Stimulated activated naive CD8-positive, alpha-beta T cell treated with anti-CD3 and anti-CD28 coated beads, Interleukin-15, Interleukin-2, amounts not matched to agents 100 ng/mL and 50 ng/mL, for 24 hours (primary cell): ENCODE measurements around the gene PTPRT.

Experiments
- H3K27ac Mint-ChIP-seq: one replicate; pipeline ENCODE4 v1.8.0; 2021; ENCODE audit warnings: mild to moderate bottlenecking, mixed read lengths
- H3K27me3 Mint-ChIP-seq: one replicate; pipeline ENCODE4 v1.8.0; 2021; ENCODE audit warnings: mixed read lengths
- H3K36me3 Mint-ChIP-seq: one replicate; pipeline ENCODE4 v1.8.0; 2021; ENCODE audit warnings: low read depth, mixed read lengths
- H3K4me1 Mint-ChIP-seq: one replicate; pipeline ENCODE4 v1.8.0; 2021; ENCODE audit warnings: low read depth, mixed read lengths
- H3K4me3 Mint-ChIP-seq: one replicate; pipeline ENCODE4 v1.8.0; 2021; ENCODE audit warnings: mild to moderate bottlenecking, mixed read lengths
- H3K9me3 Mint-ChIP-seq: one replicate; pipeline ENCODE4 v1.8.0; 2021; ENCODE audit warnings: mixed read lengths

The PTPRT gene

GRCh38 chr20:43189554-43190331 lies at the start of gene PTPRT:
PTPRT (minus strand) TSS chr20:43189906; CDS start chr20:43189733, 173 bp downstream.
- no peak within 1 kb of the TSS for H3K4me3 Mint-ChIP-seq
- H3K27ac Mint-ChIP-seq, result no peak within 1 kb of the TSS

GRCh38 chr20:43238833-43239232 lies 49.1 kb upstream of the PTPRT start:
- H3K4me3 Mint-ChIP-seq, result no peak overlapping the region
- H3K36me3 Mint-ChIP-seq, result no peaks in the 10 kb centered on the region
- H3K27ac Mint-ChIP-seq, result no peak overlapping the region
- no peaks in the 10 kb centered on the region for H3K4me1 Mint-ChIP-seq
- no peaks in the 10 kb centered on the region for H3K27me3 Mint-ChIP-seq
- peaks cover 12% of the 10 kb centered on the region for H3K9me3 Mint-ChIP-seq

More at GRCh38 chr20:43189554-43190331, at the start of gene PTPRT:
- Mint-ChIP-seq H3K9me3 (no peaks in the 10 kb centered on the region), H3K36me3 (no peaks in the 10 kb centered on the region), H3K27me3 (peaks cover 50% of the 10 kb centered on the region), H3K4me1 (peaks cover 5% of the 10 kb centered on the region)

- Mint-ChIP-seq H3K36me3 (no peaks in the 10 kb centered on the region), H3K4me3 (no peak overlapping the region), H3K27me3 (no peaks in the 10 kb centered on the region), H3K9me3 (peaks cover 12% of the 10 kb centered on the region), H3K27ac (no peak overlapping the region), H3K4me1 (no peaks in the 10 kb centered on the region)
Measured at GRCh38 chr20:43238266-43238665, 48.6 kb upstream of the PTPRT start.

GRCh38 chr20:43237651-43238168 lies 48.0 kb upstream of the PTPRT start:
- Mint-ChIP-seq H3K36me3 (no peaks in the 10 kb centered on the region), H3K27ac (no peak overlapping the region), H3K27me3 (no peaks in the 10 kb centered on the region), H3K4me3 (no peak overlapping the region), H3K4me1 (no peaks in the 10 kb centered on the region), H3K9me3 (peaks cover 12% of the 10 kb centered on the region)

DNA sequence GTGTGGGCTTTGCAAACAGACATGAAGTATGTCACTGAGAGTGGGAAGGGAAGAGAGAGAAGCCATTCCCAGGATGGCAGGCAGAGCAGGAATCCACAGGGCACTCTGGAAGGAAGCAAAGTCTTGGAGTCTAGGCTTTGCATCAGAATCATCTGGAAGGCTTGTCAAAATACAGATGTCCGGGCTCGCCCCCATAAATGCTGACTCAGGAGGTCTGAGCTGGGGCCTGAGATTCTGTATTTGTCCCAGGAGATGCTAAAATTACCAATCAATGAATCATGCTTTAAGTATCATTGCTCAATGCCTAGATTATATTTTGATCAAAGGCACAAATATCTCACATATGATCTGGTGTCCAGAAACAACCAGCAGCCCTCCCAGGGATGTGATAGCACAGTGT lies 46.3 kb upstream of the PTPRT start:
- Mint-ChIP-seq H3K4me1 (no peaks in the 10 kb centered on the region), H3K36me3 (no peaks in the 10 kb centered on the region), H3K9me3 (peaks cover 12% of the 10 kb centered on the region), H3K27me3 (no peaks in the 10 kb centered on the region), H3K4me3 (no peak overlapping the region), H3K27ac (no peak overlapping the region)

- Mint-ChIP-seq H3K4me1 (no peaks in the 10 kb centered on the region), H3K27me3 (no peaks in the 10 kb centered on the region), H3K9me3 (no peaks in the 10 kb centered on the region), H3K36me3 (no peaks in the 10 kb centered on the region), H3K27ac (no peak overlapping the region), H3K4me3 (no peak overlapping the region)
Measured at GRCh38 chr20:43231829-43232228, 42.1 kb upstream of the PTPRT start.

DNA sequence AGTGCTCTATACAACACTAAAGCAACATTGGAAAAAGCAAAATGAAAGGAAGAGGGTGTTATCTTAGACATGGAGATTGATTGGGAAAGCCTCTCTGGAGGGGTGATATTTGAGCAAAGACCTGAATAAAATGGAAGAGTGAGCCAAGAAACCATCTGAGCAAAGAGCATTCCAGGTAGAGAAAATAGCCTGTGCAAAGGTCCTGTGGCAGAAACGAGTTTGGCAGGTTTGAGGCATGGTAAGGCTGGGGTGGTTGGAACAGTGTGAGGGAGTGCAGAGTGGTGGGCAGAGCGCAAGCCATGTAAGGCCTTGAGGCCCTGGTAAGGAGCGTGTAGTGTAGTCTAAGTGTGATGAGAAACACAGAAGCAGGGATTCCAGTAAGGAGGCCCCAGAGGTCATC lies 40.0 kb upstream of the PTPRT start:
- H3K27ac Mint-ChIP-seq, result no peak overlapping the region
- no peaks in the 10 kb centered on the region for H3K27me3 Mint-ChIP-seq
- H3K4me3 Mint-ChIP-seq, result no peak overlapping the region
- no peaks in the 10 kb centered on the region for H3K9me3 Mint-ChIP-seq
- H3K36me3 Mint-ChIP-seq, result no peaks in the 10 kb centered on the region
- no peaks in the 10 kb centered on the region for H3K4me1 Mint-ChIP-seq

DNA sequence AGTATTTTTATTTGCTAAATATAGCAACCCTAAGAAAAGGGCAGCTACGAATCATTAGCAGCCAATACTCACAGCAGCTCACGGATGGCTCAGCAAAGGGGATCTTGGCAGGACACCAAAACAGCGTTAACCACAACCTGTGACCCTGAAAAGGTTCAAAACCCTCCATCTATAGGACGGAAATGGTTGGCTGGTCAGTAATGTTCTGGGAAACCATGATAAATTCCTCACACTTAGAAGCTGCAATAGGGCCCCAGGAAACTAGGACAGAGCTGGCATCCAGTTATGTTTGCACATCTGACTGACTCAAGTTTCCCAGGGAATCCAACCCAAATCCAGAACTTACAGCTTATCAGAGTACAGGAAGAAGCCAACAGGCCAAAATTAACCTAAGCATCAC lies 30.9 kb upstream of the PTPRT start:
- Mint-ChIP-seq H3K4me1 (no peaks in the 10 kb centered on the region), H3K27me3 (peaks cover 7% of the 10 kb centered on the region), H3K36me3 (no peaks in the 10 kb centered on the region), H3K27ac (no peak overlapping the region), H3K9me3 (no peaks in the 10 kb centered on the region), H3K4me3 (no peak overlapping the region)

- Mint-ChIP-seq H3K27me3 (peaks cover 4% of the 10 kb centered on the region), H3K9me3 (peaks cover 5% of the 10 kb centered on the region), H3K36me3 (no peaks in the 10 kb centered on the region), H3K4me3 (no peak overlapping the region), H3K4me1 (no peaks in the 10 kb centered on the region), H3K27ac (no peak overlapping the region)
Measured at GRCh38 chr20:43210901-43211300, 21.2 kb upstream of the PTPRT start.

- H3K9me3 Mint-ChIP-seq, result peaks cover 7% of the 10 kb centered on the region
- no peaks in the 10 kb centered on the region for H3K4me1 Mint-ChIP-seq
- H3K36me3 Mint-ChIP-seq, result no peaks in the 10 kb centered on the region
- H3K4me3 Mint-ChIP-seq, result no peak overlapping the region
- peaks cover 3% of the 10 kb centered on the region for H3K27me3 Mint-ChIP-seq
- H3K27ac Mint-ChIP-seq, result no peak overlapping the region
Measured at GRCh38 chr20:43209831-43210230, 20.1 kb upstream of the PTPRT start.

- Mint-ChIP-seq H3K27ac (no peak overlapping the region), H3K9me3 (peaks cover 4% of the 10 kb centered on the region), H3K36me3 (no peaks in the 10 kb centered on the region), H3K4me1 (no peaks in the 10 kb centered on the region), H3K4me3 (no peak overlapping the region), H3K27me3 (no peaks in the 10 kb centered on the region)
Measured at GRCh38 chr20:43205699-43206098, 16.0 kb upstream of the PTPRT start.

DNA sequence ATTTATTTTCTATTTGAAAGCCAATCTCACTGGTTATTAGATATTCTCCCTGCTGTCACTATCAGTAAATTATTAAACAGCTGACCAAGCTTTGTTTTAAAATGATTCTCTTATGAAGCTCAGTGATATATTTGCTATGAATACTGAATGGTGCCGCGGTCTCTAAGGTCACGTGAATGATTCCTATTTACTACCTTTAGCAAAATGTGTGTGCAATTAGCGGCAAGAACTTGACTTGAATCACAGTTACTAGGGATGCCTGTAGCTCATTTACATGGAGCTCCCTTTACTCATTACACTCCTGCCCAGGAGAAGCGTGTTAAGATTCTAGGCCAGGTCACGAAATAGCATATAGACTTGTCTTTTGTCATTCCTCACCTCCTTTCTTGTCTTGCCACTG lies 12.4 kb upstream of the PTPRT start:
- H3K9me3 Mint-ChIP-seq, result peaks cover 4% of the 10 kb centered on the region
- H3K4me1 Mint-ChIP-seq, result no peaks in the 10 kb centered on the region

DNA sequence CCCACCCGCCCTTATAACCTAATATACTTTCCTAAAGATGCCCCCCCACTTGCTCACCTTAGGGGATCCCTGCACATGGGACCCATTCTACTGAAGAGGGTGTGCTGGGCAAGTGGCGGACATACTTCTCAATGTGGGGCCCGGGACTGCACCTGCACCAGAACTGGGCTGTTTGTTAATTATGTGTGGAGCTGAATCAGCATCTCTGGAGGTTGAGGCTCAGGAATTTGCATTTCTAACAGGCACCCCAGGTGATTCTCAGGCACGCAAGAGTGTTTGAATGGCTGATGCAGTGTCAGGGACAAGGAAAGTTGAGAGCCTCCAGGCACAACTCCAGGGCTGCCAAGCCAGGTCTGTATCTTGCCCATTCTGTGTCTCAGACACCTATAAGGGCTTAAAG lies 8.9 kb upstream of the PTPRT start:
- Mint-ChIP-seq H3K27me3 (no peaks in the 10 kb centered on the region), H3K4me3 (no peak overlapping the region), H3K9me3 (no peaks in the 10 kb centered on the region)

More for the DNA sequence above, 12.4 kb upstream of the PTPRT start:
- Mint-ChIP-seq H3K27ac (no peak overlapping the region), H3K36me3 (no peaks in the 10 kb centered on the region), H3K27me3 (no peaks in the 10 kb centered on the region), H3K4me3 (no peak overlapping the region)

DNA sequence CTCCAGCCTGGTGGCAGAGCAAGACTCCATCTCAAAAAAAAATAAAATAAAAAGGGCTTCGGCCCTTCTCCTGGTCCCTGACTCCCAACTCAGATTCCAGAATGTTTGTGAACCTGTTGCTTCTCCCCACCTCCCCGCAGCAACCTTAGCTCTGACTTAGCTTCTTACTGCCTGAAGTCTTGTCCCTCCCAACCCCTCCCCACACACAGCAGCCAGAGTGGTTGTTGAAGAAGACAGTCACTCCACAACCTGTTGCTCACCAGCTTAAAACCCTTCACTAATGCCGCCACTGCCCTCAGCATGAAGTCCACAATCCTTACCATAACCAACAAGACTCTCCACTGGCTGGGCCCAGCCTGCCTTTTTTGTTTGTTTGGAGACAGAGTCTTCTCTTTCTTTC lies 6.5 kb upstream of the PTPRT start:
- Mint-ChIP-seq H3K27ac (no peak overlapping the region), H3K4me1 (no peaks in the 10 kb centered on the region), H3K4me3 (no peak overlapping the region), H3K9me3 (no peaks in the 10 kb centered on the region), H3K27me3 (peaks cover 10% of the 10 kb centered on the region), H3K36me3 (no peaks in the 10 kb centered on the region)

More for the DNA sequence above, 8.9 kb upstream of the PTPRT start:
- Mint-ChIP-seq H3K4me1 (no peaks in the 10 kb centered on the region), H3K36me3 (no peaks in the 10 kb centered on the region), H3K27ac (no peak overlapping the region)

- H3K27ac Mint-ChIP-seq, result no peak overlapping the region
- H3K9me3 Mint-ChIP-seq, result no peaks in the 10 kb centered on the region
- H3K4me3 Mint-ChIP-seq, result no peak overlapping the region
- peaks cover 19% of the 10 kb centered on the region for H3K27me3 Mint-ChIP-seq
- H3K4me1 Mint-ChIP-seq, result no peaks in the 10 kb centered on the region
- no peaks in the 10 kb centered on the region for H3K36me3 Mint-ChIP-seq
Measured at GRCh38 chr20:43194137-43194536, 4.4 kb upstream of the PTPRT start.

- peaks cover 26% of the 10 kb centered on the region for H3K27me3 Mint-ChIP-seq
- H3K9me3 Mint-ChIP-seq, result no peaks in the 10 kb centered on the region
- no peaks in the 10 kb centered on the region for H3K36me3 Mint-ChIP-seq
- H3K4me1 Mint-ChIP-seq, result peaks cover under 1% of the 10 kb centered on the region
- no peak overlapping the region for H3K27ac Mint-ChIP-seq
- H3K4me3 Mint-ChIP-seq, result no peak overlapping the region
Measured at GRCh38 chr20:43193443-43193842, 3.7 kb upstream of the PTPRT start.
